ENCODE measurements around the gene TTC7B.

Gene TTC7B

DNA sequence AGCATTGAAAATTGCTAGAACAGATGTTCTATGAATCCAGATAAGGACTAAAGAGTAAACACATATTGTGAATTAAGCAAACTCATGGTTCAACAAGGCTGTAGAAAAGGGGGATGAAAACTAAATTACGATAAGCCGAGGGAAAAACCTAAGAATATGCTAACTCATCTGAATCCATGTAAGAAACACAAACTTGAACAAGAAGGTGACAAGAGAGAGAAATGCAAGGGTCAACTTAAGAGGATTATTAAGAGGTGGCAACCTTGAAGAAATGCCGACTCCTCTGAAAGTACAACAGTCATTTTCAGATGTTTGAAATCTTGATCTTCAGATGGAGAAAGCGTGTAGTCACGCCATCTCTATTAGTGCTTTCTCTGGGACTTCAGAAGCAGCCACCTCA is 128.6 kb downstream of the TTC7B start:
- Histone ChIP-seq H3K79me2 (ENCODE audit: insufficient read depth, low read length) (no peaks in the 10 kb centered on the region), H2AFZ (ENCODE audit: low read depth, low read length) (no peak overlapping the region), H3K9me3 (ENCODE audit: insufficient read depth, low read length, severe bottlenecking) (no peaks in the 10 kb centered on the region), H3K36me3 (ENCODE audit: insufficient read depth, low read length) (no peaks in the 10 kb centered on the region), H3K9ac (ENCODE audit: low read depth, low read length) (no peak overlapping the region), H4K20me1 (ENCODE audit: insufficient read depth, low read length) (no peaks in the 10 kb centered on the region), H3K27me3 (ENCODE audit: insufficient read depth, low read length, poor library complexity) (no peaks in the 10 kb centered on the region), H3K4me1 (ENCODE audit: insufficient read depth, low read length) (no peaks in the 10 kb centered on the region), H3K4me2 (ENCODE audit: insufficient read depth, low read length) (no peak overlapping the region), H3K4me3 (ENCODE audit: low read depth in 1 of 2, low read length in 2 of 2) (no peak overlapping the region), H3K27ac (ENCODE audit: low read length) (no peak overlapping the region)
- ATAC-seq (ENCODE audit: insufficient read depth, low read depth): no peak
- TF ChIP-seq EZH2 (IDR thresholded peaks at IDR 0.05; ENCODE audit: borderline replicate concordance, low read depth, low read length, severe bottlenecking): no peak
- TF ChIP-seq, protein P1, sequence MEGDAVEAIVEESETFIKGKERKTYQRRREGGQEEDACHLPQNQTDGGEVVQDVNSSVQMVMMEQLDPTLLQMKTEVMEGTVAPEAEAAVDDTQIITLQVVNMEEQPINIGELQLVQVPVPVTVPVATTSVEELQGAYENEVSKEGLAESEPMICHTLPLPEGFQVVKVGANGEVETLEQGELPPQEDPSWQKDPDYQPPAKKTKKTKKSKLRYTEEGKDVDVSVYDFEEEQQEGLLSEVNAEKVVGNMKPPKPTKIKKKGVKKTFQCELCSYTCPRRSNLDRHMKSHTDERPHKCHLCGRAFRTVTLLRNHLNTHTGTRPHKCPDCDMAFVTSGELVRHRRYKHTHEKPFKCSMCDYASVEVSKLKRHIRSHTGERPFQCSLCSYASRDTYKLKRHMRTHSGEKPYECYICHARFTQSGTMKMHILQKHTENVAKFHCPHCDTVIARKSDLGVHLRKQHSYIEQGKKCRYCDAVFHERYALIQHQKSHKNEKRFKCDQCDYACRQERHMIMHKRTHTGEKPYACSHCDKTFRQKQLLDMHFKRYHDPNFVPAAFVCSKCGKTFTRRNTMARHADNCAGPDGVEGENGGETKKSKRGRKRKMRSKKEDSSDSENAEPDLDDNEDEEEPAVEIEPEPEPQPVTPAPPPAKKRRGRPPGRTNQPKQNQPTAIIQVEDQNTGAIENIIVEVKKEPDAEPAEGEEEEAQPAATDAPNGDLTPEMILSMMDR (IDR thresholded peaks at IDR 0.05; ENCODE audit: borderline replicate concordance, extremely low read depth, low read length, poor library complexity, severe bottlenecking): no peak
- no peak for DNase-seq

DNA sequence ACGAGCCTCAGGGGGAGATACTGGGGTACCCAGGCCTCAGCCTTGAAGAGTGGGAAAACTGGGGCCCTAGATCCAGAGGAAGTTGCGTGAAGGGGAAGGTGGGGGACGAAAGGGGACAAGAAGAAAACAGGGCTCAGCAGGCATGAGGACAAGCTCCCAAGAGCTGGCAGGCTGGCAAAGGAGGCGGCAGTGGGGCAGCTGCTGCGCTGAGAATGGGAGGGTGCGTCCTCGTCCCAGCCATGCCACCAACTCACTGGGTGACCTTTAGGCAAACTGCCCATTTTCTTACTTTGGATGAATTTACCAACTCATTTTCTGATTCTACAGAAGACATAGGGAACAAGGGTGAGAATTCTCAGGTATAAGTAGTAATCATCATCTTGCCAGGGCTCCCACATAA is 133.6 kb downstream of the TTC7B start:
- no peak overlapping the region for H3K4me2 ChIP-seq (ENCODE audit: insufficient read depth, low read length)
- no peaks in the 10 kb centered on the region for H4K20me1 ChIP-seq (ENCODE audit: insufficient read depth, low read length)
- no peak overlapping the region for H3K9ac ChIP-seq (ENCODE audit: low read depth, low read length)
- TF ChIP-seq, protein P1 (IDR thresholded peaks at IDR 0.05; ENCODE audit: borderline replicate concordance, extremely low read depth, low read length, poor library complexity, severe bottlenecking): no peak
- TF ChIP-seq EZH2 (IDR thresholded peaks at IDR 0.05; ENCODE audit: borderline replicate concordance, low read depth, low read length, severe bottlenecking): no peak
- no peak overlapping the region for H2AFZ ChIP-seq (ENCODE audit: low read depth, low read length)
- no peaks in the 10 kb centered on the region for H3K9me3 ChIP-seq (ENCODE audit: insufficient read depth, low read length, severe bottlenecking)
- DNase-seq: no peak
- no peaks in the 10 kb centered on the region for H3K27me3 ChIP-seq (ENCODE audit: insufficient read depth, low read length, poor library complexity)
- no peak for ATAC-seq (ENCODE audit: insufficient read depth, low read depth)
- H3K79me2 ChIP-seq (ENCODE audit: insufficient read depth, low read length): no peaks in the 10 kb centered on the region
- H3K36me3 ChIP-seq (ENCODE audit: insufficient read depth, low read length): no peaks in the 10 kb centered on the region
- no peak overlapping the region for H3K4me3 ChIP-seq (ENCODE audit: low read depth in 1 of 2, low read length in 2 of 2)
- H3K4me1 ChIP-seq (ENCODE audit: insufficient read depth, low read length): no peaks in the 10 kb centered on the region
- no peak overlapping the region for H3K27ac ChIP-seq (ENCODE audit: low read length)

DNA sequence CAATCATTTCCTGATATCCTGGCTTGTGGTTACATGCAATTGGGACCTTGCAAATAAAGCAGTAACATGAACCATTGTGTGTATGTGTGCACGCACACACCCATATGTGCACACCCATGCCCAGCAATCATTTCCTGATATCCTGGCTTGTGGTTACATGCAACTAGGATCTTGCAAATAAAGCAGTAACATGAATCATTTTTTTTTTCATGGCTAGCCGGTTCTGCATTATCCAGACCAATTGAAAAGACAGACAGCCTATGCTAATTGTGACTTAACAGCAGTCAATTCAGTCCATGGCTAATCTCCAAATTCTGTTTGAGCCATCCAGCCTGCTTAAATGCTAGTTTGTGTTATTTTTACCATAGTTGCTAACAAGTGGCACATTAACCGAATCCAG is 134.3 kb downstream of the TTC7B start:
- Histone ChIP-seq H3K9me3 (ENCODE audit: insufficient read depth, low read length, severe bottlenecking) (no peaks in the 10 kb centered on the region), H3K4me3 (ENCODE audit: low read depth in 1 of 2, low read length in 2 of 2) (no peak overlapping the region), H3K4me1 (ENCODE audit: insufficient read depth, low read length) (no peaks in the 10 kb centered on the region), H4K20me1 (ENCODE audit: insufficient read depth, low read length) (no peaks in the 10 kb centered on the region), H3K27ac (ENCODE audit: low read length) (no peak overlapping the region), H3K4me2 (ENCODE audit: insufficient read depth, low read length) (no peak overlapping the region), H3K79me2 (ENCODE audit: insufficient read depth, low read length) (no peaks in the 10 kb centered on the region), H3K9ac (ENCODE audit: low read depth, low read length) (no peak overlapping the region), H3K36me3 (ENCODE audit: insufficient read depth, low read length) (no peaks in the 10 kb centered on the region), H2AFZ (ENCODE audit: low read depth, low read length) (no peak overlapping the region), H3K27me3 (ENCODE audit: insufficient read depth, low read length, poor library complexity) (no peaks in the 10 kb centered on the region)
- TF ChIP-seq, protein P1 (IDR thresholded peaks at IDR 0.05; ENCODE audit: borderline replicate concordance, extremely low read depth, low read length, poor library complexity, severe bottlenecking): no peak
- TF ChIP-seq EZH2 (IDR thresholded peaks at IDR 0.05; ENCODE audit: borderline replicate concordance, low read depth, low read length, severe bottlenecking): no peak
- ATAC-seq (ENCODE audit: insufficient read depth, low read depth) (no peak), DNase-seq (no peak)

DNA sequence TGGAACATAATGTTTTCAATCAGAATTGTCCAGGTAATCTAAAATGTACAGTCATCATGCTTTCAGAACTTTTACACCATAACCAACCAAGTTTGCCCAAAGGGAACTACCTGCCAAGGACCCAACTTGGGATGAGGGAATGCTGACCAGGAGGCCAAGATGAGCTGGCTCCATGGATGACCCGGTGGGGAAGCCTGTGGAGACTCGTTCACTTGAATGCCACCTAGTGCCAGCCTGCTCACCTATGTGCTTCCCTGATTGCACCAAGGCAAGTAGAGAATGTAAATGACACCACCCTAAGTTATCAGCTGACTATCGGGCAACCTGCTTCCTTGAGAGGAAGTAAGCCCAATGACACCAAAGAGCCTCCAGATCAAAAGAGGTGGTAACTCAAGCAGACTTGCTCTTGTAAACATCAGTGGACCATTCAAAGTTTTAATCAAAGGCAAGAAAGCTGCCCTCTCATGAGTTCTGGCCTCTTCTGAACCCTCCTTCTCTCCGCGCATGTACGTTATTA is 137.3 kb downstream of the TTC7B start:
- TF ChIP-seq, protein P1 (IDR thresholded peaks at IDR 0.05; ENCODE audit: borderline replicate concordance, extremely low read depth, low read length, poor library complexity, severe bottlenecking): no peak
- TF ChIP-seq EZH2 (IDR thresholded peaks at IDR 0.05; ENCODE audit: borderline replicate concordance, low read depth, low read length, severe bottlenecking): no peak
- Histone ChIP-seq H2AFZ (ENCODE audit: low read depth, low read length) (no peak overlapping the region), H3K79me2 (ENCODE audit: insufficient read depth, low read length) (no peaks in the 10 kb centered on the region), H3K4me2 (ENCODE audit: insufficient read depth, low read length) (no peak overlapping the region), H3K4me1 (ENCODE audit: insufficient read depth, low read length) (no peaks in the 10 kb centered on the region), H3K27me3 (ENCODE audit: insufficient read depth, low read length, poor library complexity) (no peaks in the 10 kb centered on the region), H3K9me3 (ENCODE audit: insufficient read depth, low read length, severe bottlenecking) (no peaks in the 10 kb centered on the region), H3K27ac (ENCODE audit: low read length) (no peak overlapping the region), H4K20me1 (ENCODE audit: insufficient read depth, low read length) (no peaks in the 10 kb centered on the region), H3K4me3 (ENCODE audit: low read depth in 1 of 2, low read length in 2 of 2) (no peak overlapping the region), H3K9ac (ENCODE audit: low read depth, low read length) (no peak overlapping the region), H3K36me3 (ENCODE audit: insufficient read depth, low read length) (no peaks in the 10 kb centered on the region)
- no peak for ATAC-seq (ENCODE audit: insufficient read depth, low read depth)
- no peak for DNase-seq
